Ascending aorta (tissue), 2 donors: Measurements from ENCODE around the gene CD40LG. TPM values are rescaled to one million over a fixed set of nuclear protein-coding genes. Genes with fewer than 3 reads are reported as not detected.

Source experiments
- DNase-seq, 2 donors: peaks; one replicate each; pipeline ENCODE4 v3.0.0-alpha.2; 2019; ENCODE audit warnings: low spot score in 2 of 2
- H3K27ac ChIP-seq, 2 donors: fragments of 200-600 bp; sonication (generic); one replicate each; pipeline ENCODE4 v1.5.1; 2016 to 2017; ENCODE audit warnings: mild to moderate bottlenecking in 1 of 2
- H3K27me3 ChIP-seq: fragments of 200-600 bp; sonication (generic); one replicate; pipeline ENCODE4 v1.5.1; 2017
- H3K36me3 ChIP-seq, 2 donors: fragments of 200-600 bp; sonication (generic); one replicate each; pipeline ENCODE4 v1.5.1; 2016
- H3K4me1 ChIP-seq, 2 donors: fragments of 200-600 bp; sonication (generic); one replicate each; pipeline ENCODE4 v1.5.1; 2016 to 2017; ENCODE audit warnings: mild to moderate bottlenecking in 1 of 2
- H3K4me3 ChIP-seq, 2 donors: fragments of 200-600 bp; sonication (generic); one replicate each; pipeline ENCODE4 v1.5.1; 2016 to 2017; ENCODE audit warnings: mild to moderate bottlenecking in 1 of 2
- H3K9me3 ChIP-seq, 2 donors: fragments of 200-600 bp; sonication (generic); one replicate each; pipeline ENCODE4 v1.5.1; 2016
- intact Hi-C: fragments of 100-400 bp; cut with DNase I; formaldehyde crosslinking; loops from one replicate; pipeline ENCODE4 v1.15.1; 2023
- total RNA-seq: library from RNA; depleted of rRNA; stranded (reverse); fragments of >200 nt; gene quantifications from one replicate; pipeline ENCODE4 v1.1.0, GENCODE V29; 2016
- TF ChIP-seq, protein P1 (sequence below), 3 experiments: fragments of 200-600 bp in 2 of 3; fragments of 450-650 bp in 1 of 3; sonication (generic) in 2 of 3; IDR thresholded peaks; one replicate each; pipeline ENCODE4 v1.5.1; 2016 to 2019; ENCODE audit warnings: antibody characterized with exemption in 3 of 3, mild to moderate bottlenecking in 1 of 3, moderate library complexity in 1 of 3

The CD40LG gene
- total RNA-seq: not detected

DNA sequence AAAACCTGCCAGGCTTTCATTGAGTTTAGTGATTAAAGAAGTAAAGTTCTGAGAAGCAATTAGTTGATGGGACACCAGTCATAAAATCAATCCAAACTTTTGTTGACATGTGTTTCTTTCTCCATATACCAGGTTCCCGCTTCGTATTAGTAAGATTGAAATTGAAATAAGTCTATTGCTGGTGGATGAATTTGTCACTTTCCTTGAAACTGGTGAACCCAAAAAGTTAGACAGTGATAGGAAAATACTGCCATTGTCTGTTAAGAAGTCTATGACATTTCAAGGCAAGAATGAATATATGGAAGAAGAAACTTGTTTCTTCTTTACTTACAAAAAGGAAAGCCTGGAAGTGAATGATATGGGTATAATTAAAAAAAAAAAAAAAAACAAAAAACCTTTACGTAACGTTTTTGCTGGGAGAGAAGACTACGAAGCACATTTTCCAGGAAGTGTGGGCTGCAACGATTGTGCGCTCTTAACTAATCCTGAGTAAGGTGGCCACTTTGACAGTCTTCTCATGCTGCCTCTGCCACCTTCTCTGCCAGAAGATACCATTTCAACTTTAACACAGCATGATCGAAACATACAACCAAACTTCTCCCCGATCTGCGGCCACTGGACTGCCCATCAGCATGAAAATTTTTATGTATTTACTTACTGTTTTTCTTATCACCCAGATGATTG, at the start of gene CD40LG:
TSS of gene CD40LG (plus strand) at position 482 of the 684 bp plus-strand sequence. CDS start at position 573, 91 bp downstream.
- no peaks in the 10 kb centered on the region for H3K4me1 ChIP-seq
- TF ChIP-seq, protein P1, sequence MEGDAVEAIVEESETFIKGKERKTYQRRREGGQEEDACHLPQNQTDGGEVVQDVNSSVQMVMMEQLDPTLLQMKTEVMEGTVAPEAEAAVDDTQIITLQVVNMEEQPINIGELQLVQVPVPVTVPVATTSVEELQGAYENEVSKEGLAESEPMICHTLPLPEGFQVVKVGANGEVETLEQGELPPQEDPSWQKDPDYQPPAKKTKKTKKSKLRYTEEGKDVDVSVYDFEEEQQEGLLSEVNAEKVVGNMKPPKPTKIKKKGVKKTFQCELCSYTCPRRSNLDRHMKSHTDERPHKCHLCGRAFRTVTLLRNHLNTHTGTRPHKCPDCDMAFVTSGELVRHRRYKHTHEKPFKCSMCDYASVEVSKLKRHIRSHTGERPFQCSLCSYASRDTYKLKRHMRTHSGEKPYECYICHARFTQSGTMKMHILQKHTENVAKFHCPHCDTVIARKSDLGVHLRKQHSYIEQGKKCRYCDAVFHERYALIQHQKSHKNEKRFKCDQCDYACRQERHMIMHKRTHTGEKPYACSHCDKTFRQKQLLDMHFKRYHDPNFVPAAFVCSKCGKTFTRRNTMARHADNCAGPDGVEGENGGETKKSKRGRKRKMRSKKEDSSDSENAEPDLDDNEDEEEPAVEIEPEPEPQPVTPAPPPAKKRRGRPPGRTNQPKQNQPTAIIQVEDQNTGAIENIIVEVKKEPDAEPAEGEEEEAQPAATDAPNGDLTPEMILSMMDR (IDR thresholded peaks at IDR 0.05): no peak
- H3K27me3 ChIP-seq: no peaks in the 10 kb centered on the region
- intact Hi-C loops: no loop called here
- H3K36me3 ChIP-seq: no peaks in the 10 kb centered on the region
- H3K4me3 ChIP-seq: no peak within 1 kb of the TSS
- no peak within 1 kb of the TSS for H3K27ac ChIP-seq
- H3K9me3 ChIP-seq: no peaks in the 10 kb centered on the region
- no peak for DNase-seq

DNA sequence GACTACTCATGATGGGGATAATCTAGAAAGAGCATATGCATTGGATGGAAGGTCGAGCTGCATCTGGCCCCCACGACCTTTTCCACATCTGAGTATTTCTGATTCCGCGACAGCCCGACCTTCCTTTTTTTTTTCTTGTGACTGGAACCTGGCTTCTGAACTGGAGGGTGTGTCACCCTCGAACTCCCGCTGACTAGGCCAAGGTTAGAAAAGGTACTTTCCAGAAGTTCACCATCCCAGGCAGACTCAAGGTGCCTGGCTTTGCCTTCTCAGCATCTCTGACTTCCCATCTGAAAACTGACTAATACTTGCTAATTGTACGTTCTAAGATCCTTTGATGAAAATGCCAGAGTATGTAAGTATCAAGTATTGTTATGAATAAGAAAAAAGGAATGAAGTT, 49.3 kb upstream of the CD40LG start:
- no peak overlapping the region for H3K4me3 ChIP-seq
- intact Hi-C loops: no loop called here
- H3K4me1 ChIP-seq: no peaks in the 10 kb centered on the region
- no peaks in the 10 kb centered on the region for H3K9me3 ChIP-seq
- H3K27ac ChIP-seq: no peak overlapping the region
- no peaks in the 10 kb centered on the region for H3K27me3 ChIP-seq
- TF ChIP-seq, protein P1 (IDR thresholded peaks at IDR 0.05): no peak
- no peak for DNase-seq
- no peaks in the 10 kb centered on the region for H3K36me3 ChIP-seq

DNA sequence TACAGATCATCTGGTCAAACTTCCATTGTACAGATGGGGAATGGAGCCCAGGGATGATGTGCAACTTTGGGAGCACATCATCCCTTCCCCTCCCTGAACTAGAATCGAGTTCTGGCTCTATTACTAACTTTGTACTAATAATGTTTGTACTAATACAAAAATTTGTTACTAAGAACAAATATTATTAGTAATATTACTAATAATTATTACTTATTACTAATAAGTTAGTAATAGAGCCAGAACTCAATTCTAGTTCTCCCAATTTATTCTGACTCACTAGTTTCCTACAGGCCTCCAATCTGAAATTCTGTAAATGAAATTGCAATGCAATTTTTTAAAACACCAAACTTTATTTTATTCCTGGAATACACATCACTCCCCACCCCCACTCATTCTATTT, 47.9 kb upstream of the CD40LG start:
- TF ChIP-seq, protein P1 (IDR thresholded peaks at IDR 0.05): no peak
- H3K36me3 ChIP-seq: no peaks in the 10 kb centered on the region
- DNase-seq: no peak
- H3K27ac ChIP-seq: no peak overlapping the region
- H3K27me3 ChIP-seq: no peaks in the 10 kb centered on the region
- no peaks in the 10 kb centered on the region for H3K9me3 ChIP-seq
- intact Hi-C loops: no loop called here
- no peaks in the 10 kb centered on the region for H3K4me1 ChIP-seq
- H3K4me3 ChIP-seq: no peak overlapping the region

DNA sequence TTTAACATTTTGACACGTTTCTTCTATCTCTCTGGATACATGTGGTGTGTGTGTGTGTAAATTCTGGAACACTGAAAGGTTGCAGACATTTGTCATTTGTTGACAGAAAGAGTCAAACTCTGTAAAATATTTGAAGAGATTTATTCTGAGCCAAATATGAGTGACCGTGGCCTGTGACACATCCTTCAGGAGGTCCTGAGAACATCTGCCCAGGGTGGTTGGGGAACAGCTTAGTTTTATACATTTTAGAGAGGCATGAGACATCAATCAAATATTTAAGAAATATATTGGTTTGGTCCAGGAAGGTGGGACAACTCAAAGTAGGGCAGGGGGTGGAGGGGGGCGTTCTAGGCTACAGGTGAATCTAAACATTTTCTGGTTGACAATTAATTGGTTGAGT, 40.7 kb upstream of the CD40LG start:
- Histone ChIP-seq H3K27ac (no peak overlapping the region), H3K27me3 (no peaks in the 10 kb centered on the region), H3K9me3 (no peaks in the 10 kb centered on the region), H3K36me3 (no peaks in the 10 kb centered on the region), H3K4me3 (no peak overlapping the region), H3K4me1 (no peaks in the 10 kb centered on the region)
- DNase-seq: no peak
- intact Hi-C loops: no loop called here
- TF ChIP-seq, protein P1 (IDR thresholded peaks at IDR 0.05): no peak

DNA sequence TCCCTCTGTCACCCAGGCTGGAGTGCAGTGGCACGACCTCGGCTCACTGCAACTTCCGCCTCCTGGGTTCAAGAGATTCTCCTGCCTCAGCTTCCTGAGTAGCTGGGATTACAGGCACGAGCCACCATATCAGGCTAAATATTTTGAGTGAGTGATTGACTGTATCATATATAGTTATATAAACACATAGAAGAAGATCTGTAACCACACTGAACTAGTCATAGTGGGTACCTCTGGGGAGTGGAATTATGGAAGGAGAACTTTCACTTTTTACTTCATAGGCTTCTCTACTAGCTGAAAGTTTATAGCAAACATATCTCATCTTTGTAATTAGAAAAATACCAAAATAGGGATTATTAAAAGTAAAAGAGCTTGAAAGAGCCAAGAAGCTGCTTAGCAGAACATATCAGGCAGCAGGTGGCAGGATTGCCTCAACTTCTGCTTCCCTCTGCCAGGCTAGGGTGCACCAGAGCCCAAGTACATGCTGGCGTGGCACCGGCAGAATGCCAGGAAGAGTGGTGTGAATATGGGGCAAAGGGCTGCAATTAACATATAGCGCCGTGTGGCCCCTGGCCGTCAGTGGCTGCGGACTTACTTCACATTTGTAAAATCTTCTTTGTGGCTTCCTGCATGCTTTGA, 39.5 kb upstream of the CD40LG start:
- Histone ChIP-seq H3K27me3 (no peaks in the 10 kb centered on the region), H3K4me3 (no peak overlapping the region), H3K27ac (no peak overlapping the region), H3K9me3 (no peaks in the 10 kb centered on the region), H3K36me3 (no peaks in the 10 kb centered on the region), H3K4me1 (no peaks in the 10 kb centered on the region)
- TF ChIP-seq, protein P1 (IDR thresholded peaks at IDR 0.05): peak in 2 of 3 experiments; percentile 4 to 15
- DNase-seq: no peak
- intact Hi-C loops: no loop called here
